Measurements from ENCODE around the gene STAMBPL1.

The STAMBPL1 gene

DNA sequence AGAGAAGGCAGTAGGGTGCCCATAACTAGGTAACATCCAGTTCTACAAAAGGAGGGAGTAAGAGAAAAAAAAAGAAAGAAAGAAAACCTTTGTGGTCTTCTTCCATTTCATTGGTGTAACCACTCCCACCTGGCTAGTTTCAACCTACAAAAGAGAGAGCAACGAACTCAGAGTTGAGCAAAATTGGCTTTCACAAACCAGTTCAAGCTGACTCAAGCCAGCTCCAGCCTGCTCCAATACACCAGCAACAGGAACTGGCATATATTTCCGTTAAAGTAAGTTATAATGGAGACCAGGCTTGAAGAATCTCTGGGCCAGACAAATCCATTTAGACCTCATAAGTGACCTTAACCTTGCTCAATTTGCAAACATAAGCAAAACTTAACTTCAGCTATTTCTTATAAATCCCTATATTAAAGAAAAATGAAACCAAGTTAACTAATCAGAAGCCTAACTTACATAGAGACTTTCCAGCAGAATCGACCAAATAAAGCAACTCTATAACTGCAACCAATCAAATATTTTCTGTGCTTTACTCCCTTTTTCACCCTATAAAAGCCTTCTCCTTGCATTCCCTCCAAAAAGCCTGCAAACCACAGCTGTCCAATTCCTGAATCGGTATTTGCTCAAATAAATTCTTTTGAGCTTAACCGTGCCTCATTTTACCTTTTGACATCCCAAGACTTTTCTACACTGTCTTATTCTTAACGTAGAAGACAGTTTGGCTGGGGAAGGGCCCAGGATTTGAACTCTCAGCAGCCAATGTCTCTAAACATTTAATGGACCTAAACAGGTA lies 38.5 kb upstream of the STAMBPL1 start:
- Histone ChIP-seq H3K27me3 (replicated peaks in 2 of 5; ENCODE audit: control insufficient read depth in 4 of 5, insufficient read depth in 5 of 5, low read length in 4 of 5) (no peaks in the 10 kb centered on the region), H3K9me3 (ENCODE audit: control extremely low read depth in 1 of 5, control insufficient read depth in 4 of 5, insufficient read depth in 2 of 5, low read depth in 1 of 5, low read length in 4 of 5) (peaks cover 0 to 3% (median 0%) of the 10 kb centered on the region in 5 experiments), H3K36me3 (ENCODE audit: control insufficient read depth in 4 of 4, insufficient read depth in 4 of 4, low read length in 3 of 4) (no peaks in the 10 kb centered on the region), H3K4me1 (ENCODE audit: control extremely low read depth in 1 of 4, control insufficient read depth in 4 of 4, insufficient read depth in 4 of 4, low read length in 3 of 4) (no peaks in the 10 kb centered on the region), H3K4me3 (ENCODE audit: control insufficient read depth in 1 of 7, extremely low read depth in 1 of 7, insufficient read depth in 4 of 7, low read depth in 2 of 7, low read length in 6 of 7) (peak overlapping the region in 1 of 7 experiments; percentile 15), H3K27ac (ENCODE audit: insufficient read depth in 1 of 2, low read depth in 1 of 2, low read length in 2 of 2, poor library complexity in 1 of 2, severe bottlenecking in 2 of 2) (no peak overlapping the region)
- ChIA-PET POLR2A (no interaction called here), CTCF (interaction anchor here (1.0 to 8.3 kb wide), 2 partner anchors 23 to 90 kb away, joined by 4 to 137 read pairs; no protein-coding TSS in a partner anchor)
- no peak for DNase-seq
- WGBS (ENCODE audit: insufficient coverage) = 98% methylated on average over 5 of the region's 6 CpGs

DNA sequence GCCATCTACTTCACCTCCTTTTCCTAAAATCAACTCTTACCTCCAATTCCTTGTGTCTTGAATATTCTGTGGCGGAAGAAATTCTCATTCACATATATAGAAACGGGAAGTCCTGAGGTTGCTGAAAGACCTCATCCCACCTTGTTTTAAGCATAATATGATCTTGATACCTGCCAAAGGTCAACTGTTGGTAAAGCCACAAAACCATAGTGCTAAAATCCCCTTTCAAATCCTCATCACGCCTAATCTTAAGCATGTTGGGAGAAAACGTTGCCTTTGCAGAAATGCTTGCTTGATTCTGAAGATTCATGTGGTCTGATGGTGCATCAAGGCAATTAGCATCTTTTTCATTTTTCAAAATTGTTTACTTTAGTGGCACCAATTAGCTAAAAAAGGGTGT lies 36.9 kb upstream of the STAMBPL1 start:
- POLR2A ChIA-PET = no interaction called here
- WGBS (ENCODE audit: insufficient coverage) = 100% methylated on average over 3 of the region's 4 CpGs
- H3K4me1 ChIP-seq (ENCODE audit: control extremely low read depth in 1 of 4, control insufficient read depth in 4 of 4, insufficient read depth in 4 of 4, low read length in 3 of 4) = peaks cover 0 to under 1% (median under 1%) of the 10 kb centered on the region in 4 experiments
- H3K27ac ChIP-seq (ENCODE audit: insufficient read depth in 1 of 2, low read depth in 1 of 2, low read length in 2 of 2, poor library complexity in 1 of 2, severe bottlenecking in 2 of 2) = no peak overlapping the region
- H3K9me3 ChIP-seq (ENCODE audit: control extremely low read depth in 1 of 5, control insufficient read depth in 4 of 5, insufficient read depth in 2 of 5, low read depth in 1 of 5, low read length in 4 of 5) = peaks cover 0 to 3% (median 0%) of the 10 kb centered on the region in 5 experiments
- no peak for DNase-seq
- CTCF ChIA-PET = interaction anchor here (2.3 to 4.5 kb wide), 2 partner anchors 7 to 10 kb away, joined by 7 to 42 read pairs; no protein-coding TSS in a partner anchor
- no peaks in the 10 kb centered on the region for H3K36me3 ChIP-seq (ENCODE audit: control insufficient read depth in 4 of 4, insufficient read depth in 4 of 4, low read length in 3 of 4)
- no peak overlapping the region for H3K4me3 ChIP-seq (ENCODE audit: control insufficient read depth in 1 of 7, extremely low read depth in 1 of 7, insufficient read depth in 4 of 7, low read depth in 2 of 7, low read length in 6 of 7)
- H3K27me3 ChIP-seq (replicated peaks in 2 of 5; ENCODE audit: control insufficient read depth in 4 of 5, insufficient read depth in 5 of 5, low read length in 4 of 5) = no peaks in the 10 kb centered on the region

DNA sequence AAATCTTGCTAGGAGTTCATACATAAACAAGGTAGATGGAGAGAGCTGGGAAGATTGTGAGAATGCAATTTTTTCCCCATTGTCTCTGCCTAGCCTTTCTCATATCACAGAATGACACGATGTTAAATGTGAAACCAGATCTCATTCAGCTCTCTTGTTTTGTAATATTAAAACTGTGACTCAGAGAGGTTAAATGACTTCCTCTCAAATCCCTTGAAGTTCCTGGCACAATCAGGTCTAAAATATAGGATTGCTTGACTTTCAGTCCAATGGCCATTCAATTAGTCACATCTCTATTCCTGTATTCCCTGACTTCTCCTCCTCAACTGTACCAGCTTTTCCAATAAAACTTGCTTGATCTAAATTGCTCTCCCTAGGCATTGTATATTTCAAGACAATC lies 31.5 kb upstream of the STAMBPL1 start:
- Histone ChIP-seq H3K4me1 (ENCODE audit: control extremely low read depth in 1 of 4, control insufficient read depth in 4 of 4, insufficient read depth in 4 of 4, low read length in 3 of 4) (peaks cover 16 to 34% (median 24%) of the 10 kb centered on the region in 4 experiments), H3K4me3 (ENCODE audit: control insufficient read depth in 1 of 7, extremely low read depth in 1 of 7, insufficient read depth in 4 of 7, low read depth in 2 of 7, low read length in 6 of 7) (peak overlapping the region in 1 of 7 experiments; percentile 45), H3K27ac (ENCODE audit: insufficient read depth in 1 of 2, low read depth in 1 of 2, low read length in 2 of 2, poor library complexity in 1 of 2, severe bottlenecking in 2 of 2) (no peak overlapping the region), H3K36me3 (ENCODE audit: control insufficient read depth in 4 of 4, insufficient read depth in 4 of 4, low read length in 3 of 4) (no peaks in the 10 kb centered on the region), H3K27me3 (replicated peaks in 2 of 5; ENCODE audit: control insufficient read depth in 4 of 5, insufficient read depth in 5 of 5, low read length in 4 of 5) (no peaks in the 10 kb centered on the region), H3K9me3 (ENCODE audit: control extremely low read depth in 1 of 5, control insufficient read depth in 4 of 5, insufficient read depth in 2 of 5, low read depth in 1 of 5, low read length in 4 of 5) (peaks cover 0 to 3% (median 0%) of the 10 kb centered on the region in 5 experiments)
- peak in 2 of 3 donors; percentile 49 to 54 for DNase-seq
- ChIA-PET CTCF (interaction anchor here (0.6 to 0.8 kb wide), 2 partner anchors 12 to 39 kb away, joined by 3 to 5 read pairs; no protein-coding TSS in a partner anchor), POLR2A (no interaction called here)
- WGBS (ENCODE audit: insufficient coverage) = no CpG with 5 or more reads among the region's 1 CpG

DNA sequence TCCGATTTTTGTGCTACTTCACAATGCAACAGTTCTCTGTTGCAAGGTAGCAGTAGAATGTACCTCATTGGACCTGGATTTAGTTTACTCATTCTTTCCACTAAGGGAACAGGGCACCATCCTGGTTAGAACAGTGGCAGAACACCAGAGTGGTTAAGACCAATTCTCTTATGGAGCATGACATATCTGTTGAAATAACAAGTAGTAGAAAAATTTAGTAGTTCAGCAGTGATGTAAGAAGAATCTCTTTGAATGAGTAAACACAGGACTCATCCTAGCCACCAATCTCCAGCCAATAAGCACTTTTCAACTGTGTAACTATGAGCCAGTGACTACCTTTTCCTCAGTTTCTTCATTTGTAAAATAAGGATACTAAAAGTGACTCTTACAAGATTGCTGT lies 30.8 kb upstream of the STAMBPL1 start:
- 100% methylated on average over 1 of the region's 1 CpG for WGBS (ENCODE audit: insufficient coverage)

DNA sequence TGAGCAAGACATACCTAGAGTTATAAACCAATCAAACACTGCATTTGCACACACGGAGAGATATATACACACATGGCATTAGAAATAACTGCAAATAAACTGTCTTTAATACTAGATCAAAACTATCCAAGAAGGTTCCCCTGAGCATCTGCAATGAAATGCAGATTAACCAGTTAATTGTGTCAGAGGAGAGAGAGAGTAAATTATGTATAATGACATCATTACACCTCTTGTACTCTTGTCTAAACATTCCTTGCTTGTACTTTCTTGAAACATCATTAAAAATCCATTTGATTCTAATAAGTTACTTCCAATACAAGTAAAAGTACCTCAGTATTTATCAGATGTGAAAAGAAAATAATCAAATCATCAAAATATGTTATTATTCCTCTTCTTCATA lies 29.3 kb upstream of the STAMBPL1 start:
- ChIA-PET POLR2A (no interaction called here), CTCF (no interaction called here)
- Histone ChIP-seq H3K27me3 (replicated peaks in 2 of 5; ENCODE audit: control insufficient read depth in 4 of 5, insufficient read depth in 5 of 5, low read length in 4 of 5) (no peaks in the 10 kb centered on the region), H3K27ac (ENCODE audit: insufficient read depth in 1 of 2, low read depth in 1 of 2, low read length in 2 of 2, poor library complexity in 1 of 2, severe bottlenecking in 2 of 2) (no peak overlapping the region), H3K4me1 (ENCODE audit: control extremely low read depth in 1 of 4, control insufficient read depth in 4 of 4, insufficient read depth in 4 of 4, low read length in 3 of 4) (peaks cover 19 to 44% (median 26%) of the 10 kb centered on the region in 4 experiments), H3K4me3 (ENCODE audit: control insufficient read depth in 1 of 7, extremely low read depth in 1 of 7, insufficient read depth in 4 of 7, low read depth in 2 of 7, low read length in 6 of 7) (peak overlapping the region in 1 of 7 experiments; percentile 13), H3K36me3 (ENCODE audit: control insufficient read depth in 4 of 4, insufficient read depth in 4 of 4, low read length in 3 of 4) (no peaks in the 10 kb centered on the region), H3K9me3 (ENCODE audit: control extremely low read depth in 1 of 5, control insufficient read depth in 4 of 5, insufficient read depth in 2 of 5, low read depth in 1 of 5, low read length in 4 of 5) (peaks cover 0 to 3% (median 0%) of the 10 kb centered on the region in 5 experiments)
- no CpG with 5 or more reads among the region's 1 CpG for WGBS (ENCODE audit: insufficient coverage)
- DNase-seq = no peak

More for the DNA sequence above, 30.8 kb upstream of the STAMBPL1 start:
- Histone ChIP-seq H3K36me3 (ENCODE audit: control insufficient read depth in 4 of 4, insufficient read depth in 4 of 4, low read length in 3 of 4) (no peaks in the 10 kb centered on the region), H3K27me3 (replicated peaks in 2 of 5; ENCODE audit: control insufficient read depth in 4 of 5, insufficient read depth in 5 of 5, low read length in 4 of 5) (no peaks in the 10 kb centered on the region), H3K4me3 (ENCODE audit: control insufficient read depth in 1 of 7, extremely low read depth in 1 of 7, insufficient read depth in 4 of 7, low read depth in 2 of 7, low read length in 6 of 7) (no peak overlapping the region), H3K4me1 (ENCODE audit: control extremely low read depth in 1 of 4, control insufficient read depth in 4 of 4, insufficient read depth in 4 of 4, low read length in 3 of 4) (peaks cover 19 to 39% (median 26%) of the 10 kb centered on the region in 4 experiments), H3K9me3 (ENCODE audit: control extremely low read depth in 1 of 5, control insufficient read depth in 4 of 5, insufficient read depth in 2 of 5, low read depth in 1 of 5, low read length in 4 of 5) (peaks cover 0 to 3% (median 0%) of the 10 kb centered on the region in 5 experiments), H3K27ac (ENCODE audit: insufficient read depth in 1 of 2, low read depth in 1 of 2, low read length in 2 of 2, poor library complexity in 1 of 2, severe bottlenecking in 2 of 2) (no peak overlapping the region)
- POLR2A ChIA-PET = no interaction called here
- CTCF ChIA-PET = interaction anchor here (1.0 kb wide), 1 partner anchor 13 kb away, joined by 4 read pairs; no protein-coding TSS in a partner anchor
- DNase-seq = no peak

DNA sequence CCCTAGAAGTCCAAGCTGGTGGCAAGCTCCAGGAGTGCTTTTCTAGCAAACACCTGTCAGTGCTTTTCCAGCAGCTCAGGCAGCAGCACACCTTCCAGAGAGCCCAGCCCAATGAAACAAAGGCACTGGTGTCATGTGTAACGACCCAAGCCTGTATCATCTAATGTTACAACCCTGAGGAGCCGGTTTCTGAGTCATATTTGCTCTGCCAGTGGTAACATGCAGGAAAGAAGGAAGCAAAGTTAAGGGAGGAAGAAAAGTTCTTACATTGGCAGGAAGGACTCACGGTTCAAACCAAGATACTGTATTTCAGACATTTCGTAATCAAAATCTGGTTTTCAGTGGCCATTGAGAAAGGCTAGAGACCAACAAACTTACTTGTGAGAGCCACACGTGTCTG lies 28.3 kb upstream of the STAMBPL1 start, which contains the start of gene ANKRD22:
Gene ANKRD22, minus strand, starts transcription at position 139 of the 400 bp plus-strand sequence. CDS start 237 bp downstream, outside the sequence.
- CTCF ChIA-PET = interaction anchor here (0.8 to 3.4 kb wide), 3 partner anchors 10 to 64 kb away, joined by 3 to 29 read pairs (median 4); no protein-coding TSS in a partner anchor
- Histone ChIP-seq H3K4me3 (ENCODE audit: control insufficient read depth in 1 of 7, extremely low read depth in 1 of 7, insufficient read depth in 4 of 7, low read depth in 2 of 7, low read length in 6 of 7) (peak within 1 kb of the TSS in 3 of 7 experiments; percentile 5 to 28 (median 13)), H3K9me3 (ENCODE audit: control extremely low read depth in 1 of 5, control insufficient read depth in 4 of 5, insufficient read depth in 2 of 5, low read depth in 1 of 5, low read length in 4 of 5) (no peaks in the 10 kb centered on the region), H3K27ac (ENCODE audit: insufficient read depth in 1 of 2, low read depth in 1 of 2, low read length in 2 of 2, poor library complexity in 1 of 2, severe bottlenecking in 2 of 2) (no peak within 1 kb of the TSS), H3K4me1 (ENCODE audit: control extremely low read depth in 1 of 4, control insufficient read depth in 4 of 4, insufficient read depth in 4 of 4, low read length in 3 of 4) (peaks cover 19 to 44% (median 26%) of the 10 kb centered on the region in 4 experiments), H3K36me3 (ENCODE audit: control insufficient read depth in 4 of 4, insufficient read depth in 4 of 4, low read length in 3 of 4) (no peaks in the 10 kb centered on the region), H3K27me3 (replicated peaks in 2 of 5; ENCODE audit: control insufficient read depth in 4 of 5, insufficient read depth in 5 of 5, low read length in 4 of 5) (no peaks in the 10 kb centered on the region)
- peak in 2 of 3 donors; percentile 45 to 52 for DNase-seq
- 45% methylated on average over 5 of the region's 5 CpGs for WGBS (ENCODE audit: insufficient coverage)
- POLR2A ChIA-PET = no interaction called here

- no peak overlapping the region for H3K27ac ChIP-seq (ENCODE audit: insufficient read depth in 1 of 2, low read depth in 1 of 2, low read length in 2 of 2, poor library complexity in 1 of 2, severe bottlenecking in 2 of 2)
- no peaks in the 10 kb centered on the region for H3K9me3 ChIP-seq (ENCODE audit: control extremely low read depth in 1 of 5, control insufficient read depth in 4 of 5, insufficient read depth in 2 of 5, low read depth in 1 of 5, low read length in 4 of 5)
- no peaks in the 10 kb centered on the region for H3K27me3 ChIP-seq (replicated peaks in 2 of 5; ENCODE audit: control insufficient read depth in 4 of 5, insufficient read depth in 5 of 5, low read length in 4 of 5)
- no peaks in the 10 kb centered on the region for H3K36me3 ChIP-seq (ENCODE audit: control insufficient read depth in 4 of 4, insufficient read depth in 4 of 4, low read length in 3 of 4)
- 100% methylated on average over 3 of the region's 4 CpGs for WGBS (ENCODE audit: insufficient coverage)
- H3K4me1 ChIP-seq (ENCODE audit: control extremely low read depth in 1 of 4, control insufficient read depth in 4 of 4, insufficient read depth in 4 of 4, low read length in 3 of 4) = peaks cover 19 to 44% (median 26%) of the 10 kb centered on the region in 4 experiments
- ChIA-PET CTCF (interaction anchor here (1.1 to 3.4 kb wide), 3 partner anchors 8 to 63 kb away, joined by 3 to 29 read pairs (median 7); no protein-coding TSS in a partner anchor), POLR2A (no interaction called here)
- no peak overlapping the region for H3K4me3 ChIP-seq (ENCODE audit: control insufficient read depth in 1 of 7, extremely low read depth in 1 of 7, insufficient read depth in 4 of 7, low read depth in 2 of 7, low read length in 6 of 7)
- no peak for DNase-seq
These were observed 27.7 kb upstream of the STAMBPL1 start for GRCh38 chr10:88852327-88852726.

Measured in common myeloid progenitor, CD34-positive (primary cell).